Psoas muscle (tissue), 8 donors: ENCODE data around the gene ART4. TPM values are rescaled to one million over a fixed set of nuclear protein-coding genes. Genes with fewer than 3 reads are reported as not detected.

Experiments
- ATAC-seq, 4 donors: fragments of 200-7000 bp; cut with Tn5 transposase; one replicate each; pipeline ENCODE4 v1.9.1; 2020; ENCODE audit warnings: moderate library complexity in 3 of 4, mild to moderate bottlenecking in 2 of 4
- DNase-seq, 2 donors: peaks; one replicate each; pipeline ENCODE4 v3.0.0-alpha.2; 2020
- H3K27ac ChIP-seq: fragments of 200-600 bp; one replicate; pipeline ENCODE4 v1.8.0; 2022
- H3K27me3 ChIP-seq, 3 donors: fragments of 200-600 bp in 1 of 3; one replicate each; pipeline versions ENCODE4 v1.6.1 to v1.8.0; 2013 to 2022; ENCODE audit warnings: low read length in 2 of 3, mild to moderate bottlenecking in 2 of 3, moderate library complexity in 1 of 3; ENCODE audit not compliant: insufficient read depth in 3 of 3
- H3K36me3 ChIP-seq, 2 donors: fragments of 200-600 bp in 1 of 2; one replicate each; pipeline versions ENCODE4 v1.6.1 to v1.8.0; 2013 to 2022; ENCODE audit warnings: low read depth in 1 of 2, mild to moderate bottlenecking in 1 of 2, moderate library complexity in 1 of 2; ENCODE audit not compliant: insufficient read depth in 1 of 2
- H3K4me1 ChIP-seq: fragments of 200-600 bp; one replicate; pipeline ENCODE4 v1.8.0; 2022
- H3K4me3 ChIP-seq: fragments of 200-600 bp; one replicate; pipeline ENCODE4 v1.8.0; 2022; ENCODE audit warnings: mild to moderate bottlenecking
- H3K9me3 ChIP-seq: fragments of 200-600 bp; one replicate; pipeline ENCODE4 v1.8.0; 2022
- CTCF ChIP-seq: fragments of 200-600 bp; IDR thresholded peaks from one replicate; pipeline ENCODE4 v1.8.0; 2022; ENCODE audit warnings: antibody characterized with exemption
- WGBS, 3 donors: extraction: QIAGEN DNeasy Blood & Tissue Kit; methylation state at CpG; one replicate each; pipeline versions ENCODE4 v1.1.6 to v1.1.7; 2013; 5-methylcytosine and 5-hydroxymethylcytosine counted together
- intact Hi-C, 2 donors: fragments of 100-400 bp; cut with DNase I; formaldehyde crosslinking; loops; one replicate each; pipeline versions ENCODE4 v1.11.0 to v1.14.2; 2022
- polyA plus RNA-seq, 3 donors: library from polyadenylated mRNA; stranded (reverse); fragments of 200-250 nt; gene quantifications; one replicate each; pipeline ENCODE4 v1.2.3, GENCODE V29; 2013
- total RNA-seq, 4 donors: library from RNA; stranded (reverse); fragmentation: NEBNext Ultra II Directional in 2 of 4; extraction: Animal tissue kit (Norgen Biotek cat#: 25700) in 2 of 4; gene quantifications; one replicate each; pipeline versions ENCODE4 v1.2.1 to v1.2.4, GENCODE V29; 2021 to 2023
- donor health status: healthy with polysubstance abuse.
- donor health status: DM: no; HTN: no; CAD: no; lungs with moderate emphysema.
- donor health status: Bipolar disorder and iron deficiency.
- donor health status: healthy.
- donor health status: DM: yes; HTN: yes; CAD: no.
- donor health status: DM: no; HTN: no; CAD: no.
- donor health status: DM: no; HTN: no; CAD: no.
- donor health status: DM: yes; HTN: yes; CAD: no.

Gene ART4
- total and polyA plus RNA-seq, 7 donors, result 0.14 to 0.39 (median 0.17) TPM; not detected in 2

- Histone ChIP-seq H3K4me3 (no peak overlapping the region), H3K36me3 (no peaks in the 10 kb centered on the region), H3K27ac (no peak overlapping the region), H3K27me3 (no peaks in the 10 kb centered on the region), H3K9me3 (peaks cover 25% of the 10 kb centered on the region), H3K4me1 (no peaks in the 10 kb centered on the region)
- no peak for ATAC-seq
- intact Hi-C loops, result no loop called here
- DNase-seq, result no peak
- no peak for TF ChIP-seq CTCF
Measured at GRCh38 chr12:14860490-14860889, 17.2 kb upstream of the ART4 start.

- H3K9me3 ChIP-seq, result peaks cover 25% of the 10 kb centered on the region
- TF ChIP-seq CTCF, result no peak
- intact Hi-C loops, result no loop called here
- no peak overlapping the region for H3K27ac ChIP-seq
- H3K4me3 ChIP-seq, result no peak overlapping the region
- ATAC-seq, result no peak
- 72 to 87% (median 85%) methylated on average over 1 of the region's 1 CpG for WGBS, 3 donors
- no peak for DNase-seq
- H3K27me3 ChIP-seq, result no peaks in the 10 kb centered on the region
- no peaks in the 10 kb centered on the region for H3K36me3 ChIP-seq
- H3K4me1 ChIP-seq, result no peaks in the 10 kb centered on the region
Measured at GRCh38 chr12:14858513-14858912, 15.2 kb upstream of the ART4 start.

GRCh38 chr12:14854586-14855183 lies 11.4 kb upstream of the ART4 start:
- TF ChIP-seq CTCF, result no peak
- H3K9me3 ChIP-seq, result peaks cover 14% of the 10 kb centered on the region
- no peaks in the 10 kb centered on the region for H3K36me3 ChIP-seq
- ATAC-seq (no peak), DNase-seq (no peak)
- no peak overlapping the region for H3K27ac ChIP-seq
- H3K4me1 ChIP-seq, result no peaks in the 10 kb centered on the region
- H3K27me3 ChIP-seq, result no peaks in the 10 kb centered on the region
- WGBS, 3 donors, result 49 to 69% (median 55%) methylated on average over 6 of the region's 6 CpGs
- intact Hi-C loops, result no loop called here
- H3K4me3 ChIP-seq, result no peak overlapping the region

- Histone ChIP-seq H3K36me3 (no peaks in the 10 kb centered on the region), H3K4me3 (no peak overlapping the region), H3K27me3 (no peaks in the 10 kb centered on the region), H3K4me1 (no peaks in the 10 kb centered on the region), H3K9me3 (peaks cover 8% of the 10 kb centered on the region), H3K27ac (no peak overlapping the region)
- intact Hi-C loops, result no loop called here
- 13 to 34% (median 15%) methylated on average over 3 of the region's 3 CpGs for WGBS, 3 donors
- no peak for DNase-seq
- no peak for TF ChIP-seq CTCF
- no peak for ATAC-seq
Measured at GRCh38 chr12:14853961-14854360, 10.6 kb upstream of the ART4 start.

- intact Hi-C loops, result no loop called here
- Histone ChIP-seq H3K9me3 (no peaks in the 10 kb centered on the region), H3K4me1 (no peaks in the 10 kb centered on the region), H3K36me3 (no peaks in the 10 kb centered on the region), H3K4me3 (no peak overlapping the region), H3K27ac (no peak overlapping the region), H3K27me3 (no peaks in the 10 kb centered on the region)
- DNase-seq, result no peak
- no peak for ATAC-seq
- no peak for TF ChIP-seq CTCF
Measured at GRCh38 chr12:14852880-14853279, 9.6 kb upstream of the ART4 start.
